ENCODE data around the gene TCEAL6.
"Not testable (repeated sequence)": the region's sequence is repeated elsewhere in the genome, so short reads cannot be mapped to it uniquely, and the experiment has no call there.

The TCEAL6 gene

GRCh38 chrX:102129473-102129872 lies 12.8 kb downstream of the TCEAL6 start:
- peak; percentile 28 for TF ChIP-seq CTCF (IDR thresholded peaks at IDR 0.05; ENCODE audit: borderline replicate concordance, control extremely low read depth, extremely low read depth, insufficient read depth, missing control alignments)
- in situ Hi-C loops (cut with MboI; ENCODE audit: low sequenced_read_pairs, unreplicated experiment) = no loop called here
- DNase-seq (ENCODE audit: low spot score) = no peak

GRCh38 chrX:102126863-102127262 lies 15.4 kb downstream of the TCEAL6 start:
- no peak for DNase-seq (ENCODE audit: low spot score)
- in situ Hi-C loops (cut with MboI; ENCODE audit: low sequenced_read_pairs, unreplicated experiment) = no loop called here
- TF ChIP-seq CTCF (IDR thresholded peaks at IDR 0.05; ENCODE audit: borderline replicate concordance, control extremely low read depth, extremely low read depth, insufficient read depth, missing control alignments) = no peak

- in situ Hi-C loops (cut with MboI; ENCODE audit: low sequenced_read_pairs, unreplicated experiment); DNase-seq (ENCODE audit: low spot score): not testable (repeated sequence)
Observed at GRCh38 chrX:102126080-102126818, 16.0 kb downstream of the TCEAL6 start.

- DNase-seq (ENCODE audit: low spot score); in situ Hi-C loops (cut with MboI; ENCODE audit: low sequenced_read_pairs, unreplicated experiment): not testable (repeated sequence)
Observed at GRCh38 chrX:102125436-102125835, 16.8 kb downstream of the TCEAL6 start, which contains the start of gene TCEAL2. TSS of gene TCEAL2 (plus strand) at chrX:102125679. CDS start at chrX:102126831, 1,152 bp downstream.

- DNase-seq (ENCODE audit: low spot score); in situ Hi-C loops (cut with MboI; ENCODE audit: low sequenced_read_pairs, unreplicated experiment): not testable (repeated sequence)
Observed at GRCh38 chrX:102125014-102125413, 17.3 kb downstream of the TCEAL6 start.

- DNase-seq (ENCODE audit: low spot score) = no peak
Observed at GRCh38 chrX:102115748-102116147, 26.5 kb downstream of the TCEAL6 start.

GRCh38 chrX:102113367-102113766 lies 28.9 kb downstream of the TCEAL6 start:
- TF ChIP-seq CTCF (IDR thresholded peaks at IDR 0.05; ENCODE audit: borderline replicate concordance, control extremely low read depth, extremely low read depth, insufficient read depth, missing control alignments) = no peak
- in situ Hi-C loops (cut with MboI; ENCODE audit: low sequenced_read_pairs, unreplicated experiment) = no loop called here

More at GRCh38 chrX:102115748-102116147, 26.5 kb downstream of the TCEAL6 start:
- in situ Hi-C loops (cut with MboI; ENCODE audit: low sequenced_read_pairs, unreplicated experiment) = no loop called here
- no peak for TF ChIP-seq CTCF (IDR thresholded peaks at IDR 0.05; ENCODE audit: borderline replicate concordance, control extremely low read depth, extremely low read depth, insufficient read depth, missing control alignments)

More at GRCh38 chrX:102113367-102113766, 28.9 kb downstream of the TCEAL6 start:
- no peak for DNase-seq (ENCODE audit: low spot score)

Data from GM13976 (cell line).